A673 (cell line): ENCODE data around the gene TEX101.

Experiments
- EZH2 ChIP-seq: fragments of 200-600 bp; sonication (generic); IDR thresholded peaks from 2 replicates; pipeline ENCODE4 v1.6.1; 2017; ENCODE audit warnings: borderline replicate concordance, low read depth, mild to moderate bottlenecking, mixed read lengths, antibody characterized with exemption, low read length; ENCODE audit not compliant: poor library complexity, severe bottlenecking
- TF ChIP-seq, protein P1 (sequence below): fragments of 300-800, 200-600 bp; sonication (generic); conservative IDR thresholded peaks from 2 replicates; pipeline ENCODE4 v1.5.1; 2017; ENCODE audit warnings: low read depth, mild to moderate bottlenecking, antibody characterized with exemption, low read length, moderate library complexity, mixed read lengths

GRCh38 chr19:43452582-43452981, 37.9 kb downstream of the TEX101 start:
- TF ChIP-seq, protein P1, sequence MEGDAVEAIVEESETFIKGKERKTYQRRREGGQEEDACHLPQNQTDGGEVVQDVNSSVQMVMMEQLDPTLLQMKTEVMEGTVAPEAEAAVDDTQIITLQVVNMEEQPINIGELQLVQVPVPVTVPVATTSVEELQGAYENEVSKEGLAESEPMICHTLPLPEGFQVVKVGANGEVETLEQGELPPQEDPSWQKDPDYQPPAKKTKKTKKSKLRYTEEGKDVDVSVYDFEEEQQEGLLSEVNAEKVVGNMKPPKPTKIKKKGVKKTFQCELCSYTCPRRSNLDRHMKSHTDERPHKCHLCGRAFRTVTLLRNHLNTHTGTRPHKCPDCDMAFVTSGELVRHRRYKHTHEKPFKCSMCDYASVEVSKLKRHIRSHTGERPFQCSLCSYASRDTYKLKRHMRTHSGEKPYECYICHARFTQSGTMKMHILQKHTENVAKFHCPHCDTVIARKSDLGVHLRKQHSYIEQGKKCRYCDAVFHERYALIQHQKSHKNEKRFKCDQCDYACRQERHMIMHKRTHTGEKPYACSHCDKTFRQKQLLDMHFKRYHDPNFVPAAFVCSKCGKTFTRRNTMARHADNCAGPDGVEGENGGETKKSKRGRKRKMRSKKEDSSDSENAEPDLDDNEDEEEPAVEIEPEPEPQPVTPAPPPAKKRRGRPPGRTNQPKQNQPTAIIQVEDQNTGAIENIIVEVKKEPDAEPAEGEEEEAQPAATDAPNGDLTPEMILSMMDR = no peak
- no peak for TF ChIP-seq EZH2
